IMR-90 (cell line): ENCODE results near the gene ZNF580. TPM values are rescaled to one million over a fixed set of nuclear protein-coding genes. Genes with fewer than 3 reads are reported as not detected.

ENCODE experiments used
- ATAC-seq: fragments of 200-7000 bp; cut with Tn5 transposase; 2 replicates; pipeline ENCODE4 v1.9.1; 2020; ENCODE audit warnings: low read depth, mild to moderate bottlenecking, moderate library complexity
- BruUV-seq: library from RNA; stranded (reverse); fragments of 400-500 nt; replicated peaks from 2 replicates; lab custom pipeline; 2021; lab: Mats Ljungman, UMichigan
- CTCF ChIA-PET: fragments of 300-600 bp; formaldehyde crosslinking; extraction: SDS; loops from one replicate; lab custom pipeline; 2021; ENCODE audit warnings: antibody characterized with exemption; lab: Yijun Ruan, JAX
- POLR2A ChIA-PET: fragments of 300-600 bp; sonication (Branson Sonifier 250); formaldehyde crosslinking; loops from one replicate; lab custom pipeline; 2022; ENCODE audit warnings: antibody characterized with exemption; ENCODE audit not compliant: unreplicated experiment; lab: Charles Lee
- DNase-seq: peaks from one replicate; pipeline ENCODE4 v3.0.0; 2013
- H2AFZ ChIP-seq: replicated peaks from 2 replicates; pipeline ENCODE3; 2013; ENCODE audit warnings: low read length, mild to moderate bottlenecking; ENCODE audit not compliant: poor library complexity
- H2AK5ac ChIP-seq: 2 replicates; pipeline ENCODE4 v1.6.1; 2013; ENCODE audit warnings: low read depth, low read length, inconsistent platforms
- H2AK9ac ChIP-seq: replicated peaks from 2 replicates; pipeline ENCODE3; 2013; ENCODE audit warnings: mild to moderate bottlenecking, low read depth, low read length, moderate library complexity; ENCODE audit not compliant: poor library complexity
- H2BK120ac ChIP-seq: 2 replicates; pipeline ENCODE4 v1.6.1; 2013; ENCODE audit warnings: low read depth, low read length, inconsistent platforms
- H2BK15ac ChIP-seq: 3 replicates; pipeline ENCODE4 v1.6.1; 2013; ENCODE audit warnings: low read depth, low read length, inconsistent platforms
- H2BK20ac ChIP-seq: 2 replicates; pipeline ENCODE4 v1.6.1; 2013; ENCODE audit warnings: low read depth, mild to moderate bottlenecking, inconsistent platforms, low read length, moderate library complexity
- H2BK5ac ChIP-seq: 2 replicates; pipeline ENCODE4 v1.6.1; 2013; ENCODE audit warnings: mild to moderate bottlenecking, low read depth, low read length, inconsistent platforms; ENCODE audit not compliant: poor library complexity, severe bottlenecking
- H3K14ac ChIP-seq: replicated peaks from 2 replicates; pipeline ENCODE4 v1.6.1; 2013; ENCODE audit warnings: low read depth, low read length, inconsistent platforms
- H3K18ac ChIP-seq: 2 replicates; pipeline ENCODE4 v1.6.1; 2013; ENCODE audit warnings: low read depth, low read length, control low read depth
- H3K23ac ChIP-seq: 2 replicates; pipeline ENCODE4 v1.6.1; 2013; ENCODE audit warnings: low read depth, low read length, inconsistent platforms
- H3K27ac ChIP-seq: 2 replicates; pipeline ENCODE4 v1.5.1; 2013; ENCODE audit warnings: mild to moderate bottlenecking, control low read depth, low read length; ENCODE audit not compliant: insufficient read depth
- H3K27me3 ChIP-seq: 2 replicates; pipeline ENCODE4 v1.6.1; 2013; ENCODE audit warnings: low read length; ENCODE audit not compliant: control insufficient read depth, insufficient read depth
- H3K36me3 ChIP-seq: 2 replicates; pipeline ENCODE4 v1.6.1; 2013; ENCODE audit warnings: low read length, mixed read lengths; ENCODE audit not compliant: control insufficient read depth, insufficient read depth
- H3K4ac ChIP-seq: 2 replicates; pipeline ENCODE4 v1.6.1; 2013; ENCODE audit warnings: low read depth, low read length, inconsistent platforms
- H3K4me1 ChIP-seq: 2 replicates; pipeline ENCODE4 v1.6.1; 2013; ENCODE audit warnings: low read length, mixed read lengths; ENCODE audit not compliant: control insufficient read depth, insufficient read depth
- H3K4me2 ChIP-seq: 2 replicates; pipeline ENCODE4 v1.6.1; 2013; ENCODE audit warnings: low read depth, mild to moderate bottlenecking, control low read depth, low read length, moderate library complexity
- H3K4me3 ChIP-seq: 2 replicates; pipeline ENCODE4 v1.5.1; 2013; ENCODE audit warnings: low read depth, mild to moderate bottlenecking, control low read depth, low read length, moderate library complexity; ENCODE audit not compliant: insufficient read depth
- H3K56ac ChIP-seq: 2 replicates; pipeline ENCODE4 v1.6.1; 2013; ENCODE audit warnings: low read length, inconsistent platforms; ENCODE audit not compliant: insufficient read depth; ENCODE audit errors: extremely low read depth
- H3K79me1 ChIP-seq, 2 experiments: 2 replicates each; pipeline ENCODE4 v1.6.1; 2013; ENCODE audit warnings: low read length in 2 of 2, inconsistent platforms in 1 of 2, low read depth in 1 of 2
- H3K9ac ChIP-seq: 2 replicates; pipeline ENCODE4 v1.6.1; 2013; ENCODE audit warnings: low read depth, low read length, control low read depth
- H3K9me1 ChIP-seq: 2 replicates; pipeline ENCODE4 v1.6.1; 2013; ENCODE audit warnings: low read length, inconsistent platforms; ENCODE audit not compliant: insufficient read depth
- H3K9me3 ChIP-seq: 2 replicates; pipeline ENCODE4 v1.6.1; 2013; ENCODE audit warnings: low read length; ENCODE audit not compliant: control insufficient read depth, insufficient read depth
- H4K20me1 ChIP-seq: 2 replicates; pipeline ENCODE4 v1.6.1; 2013; ENCODE audit warnings: low read length, inconsistent platforms; ENCODE audit not compliant: insufficient read depth
- H4K5ac ChIP-seq: 2 replicates; pipeline ENCODE4 v1.6.1; 2013; ENCODE audit warnings: mild to moderate bottlenecking, low read depth, low read length, control low read depth
- H4K8ac ChIP-seq, 2 experiments: 2 replicates each; pipeline ENCODE4 v1.6.1; 2013; ENCODE audit warnings: low read depth in 2 of 2, low read length in 2 of 2, control low read depth in 1 of 2, inconsistent platforms in 1 of 2
- H4K91ac ChIP-seq: 2 replicates; pipeline ENCODE4 v1.6.1; 2013; ENCODE audit warnings: low read depth, low read length, inconsistent platforms; ENCODE audit not compliant: insufficient read depth
- BHLHE40 ChIP-seq: fragments of 150-350 bp; IDR thresholded peaks from 2 replicates; pipeline ENCODE4 v1.6.1; 2016; ENCODE audit warnings: mild to moderate bottlenecking, low read depth, low read length
- CEBPB ChIP-seq: IDR thresholded peaks from 2 replicates; pipeline ENCODE4 v1.6.1; 2012; ENCODE audit warnings: low read depth, low read length, improper control_type of control experiment
- CHD1 ChIP-seq: IDR thresholded peaks from 2 replicates; pipeline ENCODE4 v1.6.1; 2012; ENCODE audit warnings: low read depth, low read length, improper control_type of control experiment
- CTCF ChIP-seq: conservative IDR thresholded peaks from 2 replicates; pipeline ENCODE4 v1.5.1; 2012; ENCODE audit warnings: mild to moderate bottlenecking, low read depth, low read length, improper control_type of control experiment
- ELK1 ChIP-seq: fragments of 150-350 bp; IDR thresholded peaks from 2 replicates; pipeline ENCODE4 v1.6.1; 2016; ENCODE audit warnings: low read depth, mild to moderate bottlenecking, low read length, moderate library complexity, borderline replicate concordance
- MAFK ChIP-seq: IDR thresholded peaks from 2 replicates; pipeline ENCODE4 v1.6.1; 2012; ENCODE audit warnings: low read depth, low read length, improper control_type of control experiment
- MAZ ChIP-seq: IDR thresholded peaks from 2 replicates; pipeline ENCODE4 v1.6.1; 2012; ENCODE audit warnings: low read depth, mild to moderate bottlenecking, low read length, improper control_type of control experiment, moderate library complexity, borderline replicate concordance
- MXI1 ChIP-seq: IDR thresholded peaks from 2 replicates; pipeline ENCODE4 v1.6.1; 2012; ENCODE audit warnings: low read depth, mild to moderate bottlenecking, low read length, moderate library complexity, borderline replicate concordance
- NFE2L2 ChIP-seq: fragments of 150-350 bp; IDR thresholded peaks from 2 replicates; pipeline ENCODE4 v1.6.1; 2016; ENCODE audit warnings: low read depth, mild to moderate bottlenecking, low read length
- POLR2A ChIP-seq: IDR thresholded peaks from 2 replicates; pipeline ENCODE4 v1.6.1; 2012; ENCODE audit warnings: mild to moderate bottlenecking, low read depth, low read length
- RAD21 ChIP-seq: IDR thresholded peaks from 2 replicates; pipeline ENCODE4 v1.6.1; 2012; ENCODE audit warnings: low read length, improper control_type of control experiment
- RCOR1 ChIP-seq: IDR thresholded peaks from 2 replicates; pipeline ENCODE4 v1.6.1; 2012; ENCODE audit warnings: mild to moderate bottlenecking, low read length, improper control_type of control experiment; ENCODE audit not compliant: insufficient replicate concordance
- RFX5 ChIP-seq: IDR thresholded peaks from 2 replicates; pipeline ENCODE4 v1.8.0; 2012; ENCODE audit warnings: low read depth, mild to moderate bottlenecking, low read length, moderate library complexity
- SMC3 ChIP-seq: fragments of 150-350 bp; IDR thresholded peaks from 2 replicates; pipeline ENCODE4 v1.6.1; 2016; ENCODE audit warnings: low read depth, mild to moderate bottlenecking, antibody characterized with exemption, low read length, moderate library complexity
- WGBS, 2 experiments: methylation state at CpG; one replicate each; pipeline versions ENCODE4 v1.1.5 to v1.1.7; 2013; ENCODE audit warnings: missing lambda C conversion rate in 2 of 2; ENCODE audit not compliant: insufficient read length in 1 of 2; ENCODE audit errors: extremely low coverage in 2 of 2; 5-methylcytosine and 5-hydroxymethylcytosine counted together
- dilution Hi-C: fragments of 300-500 bp; cut with HindIII; formaldehyde crosslinking; loops from one replicate; pipeline ENCODE4 v1.14.3; 2018; ENCODE audit warnings: low sequenced_read_pairs; ENCODE audit not compliant: unreplicated experiment
- in situ Hi-C: fragments of 300-500 bp; cut with MboI; formaldehyde crosslinking; loops from 3 replicates; pipeline ENCODE4 v1.14.3; 2019; ENCODE audit warnings: low sequenced_read_pairs, inconsistent platforms, mixed read lengths
- intact Hi-C: fragments of 100-400 bp; cut with micrococcal nuclease; formaldehyde crosslinking; loops from 2 replicates; pipeline ENCODE4 v1.10.0; 2022
- polyA plus RNA-seq, 3 experiments: library from polyadenylated mRNA; depleted of rRNA; stranded (reverse); fragments of >200 nt; gene quantifications; 2 replicates each; pipeline ENCODE4 v1.2.3, GENCODE V29; 2012; ENCODE audit warnings: low replicate concordance in 1 of 3
- total RNA-seq: library from RNA; depleted of rRNA; stranded (reverse); fragments of >200 nt; gene quantifications from 2 replicates; pipeline ENCODE4 v1.2.3, GENCODE V29; 2012

Gene ZNF580
- total and polyA plus RNA-seq, 2 of the 4 experiments (the other 2 are of a cell fraction), result 1.4 to 36.9 TPM

- peak within 1 kb of the TSS; percentile 89 to 96 for H4K8ac ChIP-seq
- no peak within 1 kb of the TSS; the same call in 1 of the 2 replicates for H2BK120ac ChIP-seq
- H3K56ac ChIP-seq, result peak within 1 kb of the TSS; percentile 29
- H2BK5ac ChIP-seq, result peak within 1 kb of the TSS; percentile 58
- peaks cover 14% of the 10 kb centered on the region for H3K36me3 ChIP-seq
- H3K23ac ChIP-seq, result peak within 1 kb of the TSS; percentile 96
- no peaks in the 10 kb centered on the region for H3K9me1 ChIP-seq
- POLR2A ChIA-PET, result no interaction called here
- intact Hi-C loops (no loop called here), dilution Hi-C loops (no loop called here), in situ Hi-C loops (loop anchor here (25.0 kb wide), 2 partner anchors 356 to 531 kb away; partner anchors contain the start of genes BRSK1, HSPBP1 and PPP1R12C)
- peak within 1 kb of the TSS; percentile 93 for H3K4me2 ChIP-seq
- H4K20me1 ChIP-seq, result no peaks in the 10 kb centered on the region
- no TSS peak for BruUV-seq
- peak within 1 kb of the TSS; percentile 5; the same call in 1 of the 2 replicates for H3K18ac ChIP-seq
- H2BK20ac ChIP-seq, result no peak within 1 kb of the TSS; the same call in 1 of the 2 replicates
- H3K14ac ChIP-seq, result peak within 1 kb of the TSS; percentile 89
- H3K4ac ChIP-seq, result peak within 1 kb of the TSS; percentile 83
- H4K91ac ChIP-seq, result peak within 1 kb of the TSS; percentile 44
- ATAC-seq, result peak; percentile 42
- WGBS, 2 experiments, result 0% methylated on average over 7 of the region's 56 CpGs; no CpG with 5 or more reads in 1 of the 2 experiments
- peak within 1 kb of the TSS; percentile 62 for H4K5ac ChIP-seq
- CTCF ChIA-PET, result interaction anchor here (0.8 kb wide), 1 partner anchor 39 kb away, joined by 4 read pairs; no protein-coding TSS in a partner anchor
- H3K4me3 ChIP-seq, result peak within 1 kb of the TSS; percentile 74
- H2AFZ ChIP-seq, result peak within 1 kb of the TSS; percentile 85
- no peaks in the 10 kb centered on the region for H3K27me3 ChIP-seq
- no peaks in the 10 kb centered on the region for H3K9me3 ChIP-seq
- H3K4me1 ChIP-seq, result peaks cover 12% of the 10 kb centered on the region
- H3K27ac ChIP-seq, result peak within 1 kb of the TSS; percentile 76
- peaks cover 29 to 77% of the 10 kb centered on the region in 2 experiments for H3K79me1 ChIP-seq
- no peak within 1 kb of the TSS for H2BK15ac ChIP-seq
- H2AK5ac ChIP-seq, result peak within 1 kb of the TSS; percentile 97
- peak within 1 kb of the TSS; percentile 96 for H2AK9ac ChIP-seq
- peak within 1 kb of the TSS; percentile 84 for H3K9ac ChIP-seq
- peak; percentile 78 for DNase-seq
- TF ChIP-seq CHD1, result 0 out of 2 replicates have a peak, but pooled peaks have one; percentile 64
- TF ChIP-seq POLR2A, result peak; percentile 38; the same call in 1 of the 2 replicates
- no peak for TF ChIP-seq ELK1
- TF ChIP-seq RAD21, result peak; percentile 12; the same call in 1 of the 2 replicates
- no peak for TF ChIP-seq NFE2L2
- TF ChIP-seq MXI1, result peak; percentile 90
- no peak for TF ChIP-seq SMC3
- TF ChIP-seq MAZ, result peak; percentile 97
- peak; percentile 14; the same call in 1 of the 2 replicates for TF ChIP-seq RFX5
- peak; percentile 59 for TF ChIP-seq RCOR1
- no peak for TF ChIP-seq MAFK
- peak; percentile 25; the same call in 1 of the 2 replicates for TF ChIP-seq CEBPB
- peak; percentile 63; the same call in 1 of the 2 replicates for TF ChIP-seq BHLHE40
- no peak; the same call in 1 of the 2 replicates for TF ChIP-seq CTCF
These were observed 2.4 kb downstream of the ZNF580 start, which contains the start of gene ZNF581 for GRCh38 chr19:55643003-55643886. Gene ZNF581, plus strand, starts transcription at chr19:55643649. Its CDS starts 923 bp downstream, at chr19:55644572.
